Fibroblast of villous mesenchyme (primary cell): ENCODE results near the gene ATP11A. TPM values are rescaled to one million over a fixed set of nuclear protein-coding genes. Genes with fewer than 3 reads are reported as not detected.
"Not testable (repeated sequence)": the region's sequence is repeated elsewhere in the genome, so short reads cannot be mapped to it uniquely, and the experiment has no call there.

ENCODE experiments used
- DNase-seq: peaks from one replicate; pipeline ENCODE4 v3.0.0-alpha.2; 2010; ENCODE audit warnings: low read depth
- H3K4me3 ChIP-seq: 2 replicates; pipeline ENCODE4 v1.5.1; 2011; ENCODE audit warnings: low read depth, mild to moderate bottlenecking, low read length
- total RNA-seq: library from RNA; depleted of rRNA; stranded (reverse); fragments of >200 nt; gene quantifications from 2 replicates; pipeline ENCODE4 v1.2.3, GENCODE V29; 2012
- TF ChIP-seq, protein P1 (sequence below): IDR thresholded peaks from 2 replicates; pipeline ENCODE4 v1.5.1; 2012; ENCODE audit warnings: low read depth, mild to moderate bottlenecking, low read length; ENCODE audit not compliant: insufficient read depth

The ATP11A gene
- total RNA-seq, 1 donor = 6.9 TPM

- TF ChIP-seq, protein P1, sequence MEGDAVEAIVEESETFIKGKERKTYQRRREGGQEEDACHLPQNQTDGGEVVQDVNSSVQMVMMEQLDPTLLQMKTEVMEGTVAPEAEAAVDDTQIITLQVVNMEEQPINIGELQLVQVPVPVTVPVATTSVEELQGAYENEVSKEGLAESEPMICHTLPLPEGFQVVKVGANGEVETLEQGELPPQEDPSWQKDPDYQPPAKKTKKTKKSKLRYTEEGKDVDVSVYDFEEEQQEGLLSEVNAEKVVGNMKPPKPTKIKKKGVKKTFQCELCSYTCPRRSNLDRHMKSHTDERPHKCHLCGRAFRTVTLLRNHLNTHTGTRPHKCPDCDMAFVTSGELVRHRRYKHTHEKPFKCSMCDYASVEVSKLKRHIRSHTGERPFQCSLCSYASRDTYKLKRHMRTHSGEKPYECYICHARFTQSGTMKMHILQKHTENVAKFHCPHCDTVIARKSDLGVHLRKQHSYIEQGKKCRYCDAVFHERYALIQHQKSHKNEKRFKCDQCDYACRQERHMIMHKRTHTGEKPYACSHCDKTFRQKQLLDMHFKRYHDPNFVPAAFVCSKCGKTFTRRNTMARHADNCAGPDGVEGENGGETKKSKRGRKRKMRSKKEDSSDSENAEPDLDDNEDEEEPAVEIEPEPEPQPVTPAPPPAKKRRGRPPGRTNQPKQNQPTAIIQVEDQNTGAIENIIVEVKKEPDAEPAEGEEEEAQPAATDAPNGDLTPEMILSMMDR = no peak
Observed at GRCh38 chr13:112868308-112868707, 178.5 kb downstream of the ATP11A start.

DNA sequence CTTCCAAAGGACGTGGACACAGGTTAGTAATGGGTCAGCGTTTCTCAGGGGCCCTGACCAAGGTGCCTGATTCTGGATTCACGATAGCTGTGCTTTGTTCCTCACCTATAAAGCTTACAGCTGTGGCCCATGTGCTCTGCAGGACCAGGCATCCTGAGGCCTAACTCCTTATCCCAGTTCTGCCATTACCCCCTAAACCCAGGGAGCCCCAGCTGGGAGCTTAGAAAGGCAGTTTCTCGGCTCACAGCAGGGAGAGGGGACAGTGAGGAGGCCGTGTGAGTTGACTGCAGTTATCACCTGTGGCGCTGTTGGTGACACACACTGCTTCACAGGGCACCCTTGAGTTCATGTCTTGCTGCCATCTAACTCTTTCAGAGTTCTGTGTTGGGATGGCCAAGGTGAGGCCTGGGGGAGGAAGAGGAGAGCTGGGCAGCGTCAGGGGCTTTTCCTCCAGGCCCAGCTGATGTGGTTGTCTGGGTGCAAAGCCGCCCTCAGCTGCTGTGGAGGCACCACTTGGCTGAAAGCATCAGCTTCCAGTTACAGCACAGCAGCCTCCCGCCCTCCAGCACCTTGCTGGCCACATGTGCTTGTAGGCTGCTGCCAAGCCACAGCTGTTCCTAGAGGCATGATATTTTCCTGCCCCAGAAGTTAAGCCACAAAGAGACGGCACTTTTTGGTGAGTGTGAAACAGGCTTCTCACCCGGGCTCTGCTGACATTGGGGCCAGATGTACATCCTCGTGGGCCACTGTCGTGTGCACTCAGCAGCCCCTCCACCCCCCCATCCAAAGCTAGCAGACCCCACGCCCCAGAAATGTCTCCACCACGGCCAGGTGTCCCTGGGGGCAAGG, 179.6 kb downstream of the ATP11A start:
- H3K4me3 ChIP-seq = no peak overlapping the region
- TF ChIP-seq, protein P1 = no peak
- DNase-seq = no peak

More at GRCh38 chr13:112868308-112868707, 178.5 kb downstream of the ATP11A start:
- no peak for DNase-seq
- no peak overlapping the region for H3K4me3 ChIP-seq

DNA sequence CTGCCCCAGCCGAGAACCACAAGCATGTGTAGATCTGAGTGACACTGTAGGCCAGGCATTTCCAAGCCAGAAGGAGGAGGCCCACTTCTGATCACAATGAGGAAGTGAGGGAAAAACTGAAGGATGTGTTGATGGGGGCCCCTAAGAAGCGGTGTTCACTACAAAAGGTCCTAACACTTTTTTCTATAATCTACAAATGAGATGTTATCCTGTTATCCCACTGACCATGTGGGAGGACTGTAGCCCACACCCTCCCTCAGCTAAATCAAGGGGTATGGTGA, 180.2 kb downstream of the ATP11A start:
- no peak overlapping the region for H3K4me3 ChIP-seq
- DNase-seq = no peak
- TF ChIP-seq, protein P1 = no peak

DNA sequence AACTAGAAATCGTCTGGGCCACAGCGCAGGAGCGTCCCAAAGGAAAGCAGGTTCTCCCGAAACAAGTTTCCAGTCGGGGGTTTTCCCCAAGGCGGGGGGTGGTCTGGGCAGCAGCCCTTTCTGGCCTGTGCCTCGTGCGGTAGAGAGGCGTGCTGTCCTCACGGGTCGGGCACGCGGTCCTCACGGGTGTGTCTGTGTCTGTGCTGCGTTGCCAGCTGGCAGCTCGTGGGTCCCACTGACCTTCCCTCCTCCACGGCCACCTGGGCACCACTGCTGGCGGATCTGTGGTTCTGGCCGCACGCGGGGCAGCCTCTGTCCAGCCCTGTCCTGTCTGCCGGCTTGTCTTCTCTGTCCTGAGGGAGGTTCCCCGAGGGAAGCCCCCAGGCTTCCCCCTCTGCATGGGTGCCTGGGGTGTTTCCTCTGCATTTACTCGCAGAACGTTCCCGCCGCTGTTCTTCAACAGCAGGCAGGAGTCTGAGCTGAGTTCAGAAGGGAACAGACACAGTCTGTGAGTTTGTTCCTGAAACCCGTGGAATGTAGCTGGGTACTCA, 181.0 kb downstream of the ATP11A start:
- DNase-seq = no peak
- H3K4me3 ChIP-seq = no peak overlapping the region
- TF ChIP-seq, protein P1 = no peak

DNA sequence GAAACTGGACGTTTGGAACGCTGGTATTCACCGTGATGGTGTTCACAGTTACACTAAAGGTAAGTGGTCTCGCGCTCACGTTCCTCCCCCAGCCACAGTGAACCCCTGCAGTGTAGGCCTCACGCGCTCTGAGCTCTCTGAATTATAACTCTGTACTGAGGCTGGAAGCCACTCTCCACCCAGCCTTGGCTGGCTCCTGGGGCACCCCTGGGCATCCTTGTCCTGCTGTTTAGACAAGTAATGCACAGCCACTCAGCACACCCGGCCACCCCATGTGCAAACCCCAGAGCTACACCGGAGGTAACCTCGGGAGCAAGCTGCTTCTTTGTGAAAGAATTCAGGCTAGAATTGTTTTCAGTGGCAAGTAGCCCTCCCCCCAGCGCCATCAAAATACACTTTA, 181.9 kb downstream of the ATP11A start:
- no peak overlapping the region for H3K4me3 ChIP-seq

DNA sequence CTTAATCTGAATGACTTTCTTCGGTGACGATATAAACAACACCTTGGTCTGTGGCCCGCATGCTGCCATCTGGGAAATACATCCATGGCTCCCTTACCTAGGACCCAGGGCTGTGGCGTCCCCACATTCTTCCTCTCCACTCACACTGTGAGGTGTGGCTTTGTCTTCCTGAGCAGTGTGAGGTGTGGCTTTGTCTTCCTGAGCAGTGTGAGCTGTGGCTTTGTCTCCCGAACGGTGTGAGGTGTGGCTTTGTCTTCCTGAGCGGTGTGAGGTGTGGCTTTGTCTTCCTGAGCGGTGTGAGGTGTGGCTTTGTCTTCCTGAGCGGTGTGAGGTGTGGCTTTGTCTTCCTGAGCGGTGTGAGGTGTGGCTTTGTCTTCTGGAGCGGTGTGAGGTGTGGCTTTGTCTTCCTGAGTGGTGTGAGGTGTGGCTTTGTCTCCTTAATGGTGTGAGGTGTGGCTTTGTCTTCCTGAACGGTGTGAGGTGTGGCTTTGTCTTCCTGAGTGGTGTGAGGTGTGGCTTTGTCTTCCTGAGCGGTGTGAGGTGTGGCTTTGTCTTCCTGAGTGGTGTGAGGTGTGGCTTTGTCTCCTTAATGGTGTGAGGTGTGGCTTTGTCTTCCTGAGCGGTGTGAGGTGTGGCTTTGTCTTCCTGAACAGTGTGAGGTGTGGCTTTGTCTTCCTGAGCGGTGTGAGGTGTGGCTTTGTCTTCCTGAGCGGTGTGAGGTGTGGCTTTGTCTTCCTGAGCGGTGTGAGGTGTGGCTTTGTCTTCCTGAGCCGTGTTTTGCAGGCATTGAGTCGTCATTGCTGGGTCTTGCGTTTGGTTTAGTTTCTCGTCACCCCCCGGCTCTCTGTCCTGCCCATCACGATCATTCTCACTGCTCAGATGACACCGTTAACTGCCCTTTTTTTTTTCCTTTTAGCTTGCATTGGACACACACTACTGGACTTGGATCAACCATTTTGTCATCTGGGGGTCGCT, 183.1 kb downstream of the ATP11A start:
- not testable (repeated sequence) for H3K4me3 ChIP-seq, DNase-seq

More for the DNA sequence above, 181.9 kb downstream of the ATP11A start:
- TF ChIP-seq, protein P1 = no peak
- no peak for DNase-seq
